ENCODE data around the gene STMN1.
A peak's percentile ranks its signal among the peaks of the same experiment; 100 is the strongest.

Gene STMN1

DNA sequence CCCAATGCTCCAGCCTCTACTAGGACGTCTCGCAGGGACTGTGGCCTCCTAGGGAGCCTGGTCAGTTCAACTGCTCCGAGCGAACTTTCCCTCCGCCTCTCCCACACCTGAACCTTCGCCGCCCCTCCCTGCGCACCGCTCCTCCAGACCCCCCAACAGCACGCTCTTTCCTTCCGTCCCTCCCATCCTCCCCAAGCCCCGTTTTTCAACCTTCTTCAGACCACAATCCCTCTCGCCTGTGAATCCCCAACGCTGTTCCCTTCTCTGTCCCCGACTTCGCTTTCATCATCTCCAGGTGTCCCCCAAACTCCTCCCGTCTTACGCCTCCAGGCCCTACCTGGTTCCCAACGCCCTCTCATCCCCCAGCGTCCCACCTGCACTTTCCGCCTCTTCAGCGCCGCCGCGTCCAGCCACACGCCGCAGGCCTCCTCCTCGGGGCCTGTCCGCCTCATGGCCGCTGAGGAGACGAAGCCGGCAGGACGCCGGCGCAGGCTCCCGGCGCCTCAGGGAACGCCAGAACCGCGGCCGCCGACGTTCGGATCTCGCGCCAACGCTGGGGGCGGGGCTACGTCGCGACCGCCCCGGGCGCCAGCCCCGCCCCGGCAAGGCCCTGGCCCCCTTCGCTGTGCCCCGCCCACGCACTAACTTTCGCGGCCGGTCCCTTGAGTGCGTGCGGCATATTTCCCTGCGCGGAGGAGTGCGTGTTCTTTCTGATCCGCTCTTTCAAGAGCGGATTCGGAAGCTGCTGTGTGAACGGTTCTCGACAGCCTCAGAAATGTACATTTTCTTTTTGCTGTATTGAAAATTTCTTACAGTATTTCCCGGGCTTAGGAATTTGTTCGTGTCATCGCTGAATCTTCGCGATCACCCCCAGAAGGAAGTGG lies 47.1 kb downstream of the STMN1 start, which contains the start of gene AUNIP:
TSS of gene AUNIP (minus strand) at position 552 of the 884 bp plus-strand sequence. CDS start at position 452, 100 bp downstream.
- TF ChIP-seq, protein P1, sequence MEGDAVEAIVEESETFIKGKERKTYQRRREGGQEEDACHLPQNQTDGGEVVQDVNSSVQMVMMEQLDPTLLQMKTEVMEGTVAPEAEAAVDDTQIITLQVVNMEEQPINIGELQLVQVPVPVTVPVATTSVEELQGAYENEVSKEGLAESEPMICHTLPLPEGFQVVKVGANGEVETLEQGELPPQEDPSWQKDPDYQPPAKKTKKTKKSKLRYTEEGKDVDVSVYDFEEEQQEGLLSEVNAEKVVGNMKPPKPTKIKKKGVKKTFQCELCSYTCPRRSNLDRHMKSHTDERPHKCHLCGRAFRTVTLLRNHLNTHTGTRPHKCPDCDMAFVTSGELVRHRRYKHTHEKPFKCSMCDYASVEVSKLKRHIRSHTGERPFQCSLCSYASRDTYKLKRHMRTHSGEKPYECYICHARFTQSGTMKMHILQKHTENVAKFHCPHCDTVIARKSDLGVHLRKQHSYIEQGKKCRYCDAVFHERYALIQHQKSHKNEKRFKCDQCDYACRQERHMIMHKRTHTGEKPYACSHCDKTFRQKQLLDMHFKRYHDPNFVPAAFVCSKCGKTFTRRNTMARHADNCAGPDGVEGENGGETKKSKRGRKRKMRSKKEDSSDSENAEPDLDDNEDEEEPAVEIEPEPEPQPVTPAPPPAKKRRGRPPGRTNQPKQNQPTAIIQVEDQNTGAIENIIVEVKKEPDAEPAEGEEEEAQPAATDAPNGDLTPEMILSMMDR (IDR thresholded peaks at IDR 0.05; ENCODE audit: low read depth, low read length) = no peak
- DNase-seq (ENCODE audit: extremely low read depth, low read depth) = peak; percentile 61

DNA sequence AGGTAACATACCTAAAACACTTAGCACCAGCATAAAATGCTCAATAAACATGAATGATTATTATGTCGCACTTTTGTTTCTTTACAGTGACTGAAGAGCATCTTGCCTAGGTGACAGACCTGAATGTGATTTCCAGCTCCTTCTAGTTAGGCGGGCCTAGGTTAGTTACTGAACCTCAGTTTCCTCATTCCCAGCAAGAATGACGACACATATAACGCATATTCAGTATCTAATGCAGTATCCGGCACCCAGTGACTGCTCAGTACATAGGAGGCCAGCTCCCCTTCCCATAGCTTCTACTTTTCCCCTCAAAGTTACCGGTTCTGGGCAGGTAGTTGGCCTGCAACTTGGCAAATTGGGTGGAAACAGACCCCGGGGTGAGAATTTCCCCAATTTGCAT lies 47.7 kb downstream of the STMN1 start:
- TF ChIP-seq, protein P1 (IDR thresholded peaks at IDR 0.05; ENCODE audit: low read depth, low read length) = no peak
- DNase-seq (ENCODE audit: extremely low read depth, low read depth) = no peak

DNA sequence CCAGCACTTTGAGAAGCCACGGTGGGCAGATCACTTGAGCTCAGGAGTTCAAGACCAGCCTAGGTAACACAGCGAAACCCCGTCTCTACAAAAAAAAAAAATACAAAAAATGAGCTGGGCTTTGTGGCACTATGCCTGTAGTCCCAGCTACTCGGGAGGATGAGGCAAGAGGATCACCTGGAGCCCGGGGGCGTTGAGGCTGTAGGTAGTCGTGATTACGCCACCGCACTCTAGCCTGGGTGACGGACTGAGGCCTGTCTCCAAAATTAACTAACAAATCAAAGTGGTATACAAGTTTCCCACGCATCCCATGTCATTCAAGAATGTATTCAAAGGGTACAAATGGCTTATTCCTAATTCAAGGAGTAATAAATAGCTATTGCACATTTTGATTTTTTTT lies 49.4 kb downstream of the STMN1 start:
- TF ChIP-seq, protein P1 (IDR thresholded peaks at IDR 0.05; ENCODE audit: low read depth, low read length) = no peak
- DNase-seq (ENCODE audit: extremely low read depth, low read depth) = no peak

DNA sequence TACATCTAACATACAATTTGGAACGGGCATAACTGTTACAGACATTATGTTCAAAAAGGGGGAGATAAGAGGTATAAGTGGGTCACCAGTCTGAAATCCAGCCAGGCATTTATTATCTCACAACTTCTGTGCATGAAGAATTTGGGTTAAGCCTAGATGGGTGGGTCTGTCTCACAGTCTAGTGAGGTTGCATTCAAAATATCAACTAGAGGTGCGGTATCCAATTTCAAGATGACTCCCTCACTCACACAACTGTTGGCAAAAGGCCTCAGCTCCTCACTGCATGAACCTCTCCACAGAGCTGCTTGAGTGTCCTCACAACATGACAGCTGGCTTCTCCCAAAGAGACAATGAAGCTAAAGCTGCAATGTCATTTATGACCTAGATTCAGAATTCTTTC lies 51.7 kb downstream of the STMN1 start:
- TF ChIP-seq, protein P1 (IDR thresholded peaks at IDR 0.05; ENCODE audit: low read depth, low read length) = no peak
- DNase-seq (ENCODE audit: extremely low read depth, low read depth) = no peak
